Panc1 (cell line): Measurements from ENCODE around the gene GPR156. TPM values are rescaled to one million over a fixed set of nuclear protein-coding genes. Genes with fewer than 3 reads are reported as not detected.

Source experiments
- ATAC-seq: fragments of 200-7000 bp; cut with Tn5 transposase; 2 replicates; pipeline ENCODE4 v1.9.1; 2020; ENCODE audit warnings: mild to moderate bottlenecking, moderate library complexity
- Bru-seq: library from RNA; stranded (reverse); fragments of 400-500 nt; gene quantifications from one replicate; lab custom pipeline; 2021; lab: Mats Ljungman, UMichigan
- BruChase-seq, 2 experiments: library from RNA; stranded (reverse); fragments of 400-500 nt; gene quantifications; one replicate each; lab custom pipeline; 2021; lab: Mats Ljungman, UMichigan
- BruUV-seq: library from RNA; stranded (reverse); fragments of 400-500 nt; replicated peaks from 2 replicates; lab custom pipeline; 2021; lab: Mats Ljungman, UMichigan
- CTCF ChIA-PET: fragments of 300-600 bp; sonication (Branson Sonifier 250); formaldehyde crosslinking; loops from one replicate; lab custom pipeline; 2022; ENCODE audit warnings: antibody characterized with exemption; lab: Charles Lee
- POLR2A ChIA-PET: fragments of 300-600 bp; sonication (Branson Sonifier 250); formaldehyde crosslinking; loops from one replicate; lab custom pipeline; 2022; ENCODE audit warnings: antibody characterized with exemption; lab: Charles Lee
- DNase-seq: peaks from one replicate; pipeline ENCODE4 v3.0.0-alpha.2; 2010; ENCODE audit warnings: low read depth, low spot score
- H3K27ac ChIP-seq: 2 replicates; pipeline ENCODE4 v1.5.1; 2011; ENCODE audit warnings: mild to moderate bottlenecking, low read length, inconsistent platforms
- H3K27me3 ChIP-seq: fragments of 200-500 bp; sonication (Bioruptor generic); 2 replicates; pipeline ENCODE4 v1.6.0; 2014; ENCODE audit warnings: low read length, inconsistent platforms; ENCODE audit not compliant: control insufficient read depth, insufficient read depth
- H3K36me3 ChIP-seq: fragments of 200-500 bp; sonication (Bioruptor generic); 2 replicates; pipeline ENCODE4 v1.5.1; 2014; ENCODE audit warnings: inconsistent platforms, mild to moderate bottlenecking, low read length, moderate library complexity; ENCODE audit not compliant: control insufficient read depth, insufficient read depth
- H3K4me1 ChIP-seq: 2 replicates; pipeline ENCODE4 v1.5.1; 2011; ENCODE audit warnings: inconsistent platforms, mild to moderate bottlenecking, low read length, moderate library complexity; ENCODE audit not compliant: control insufficient read depth, insufficient read depth
- H3K4me3 ChIP-seq, 2 experiments: 2 replicates each; pipeline ENCODE4 v1.5.1; 2011 to 2012; ENCODE audit warnings: low read depth in 2 of 2, low read length in 2 of 2, mild to moderate bottlenecking in 2 of 2, inconsistent platforms in 1 of 2, moderate library complexity in 1 of 2
- H3K9me3 ChIP-seq: fragments of 200-500 bp; sonication (Bioruptor generic); 2 replicates; pipeline ENCODE4 v1.5.1; 2014; ENCODE audit warnings: low read depth, mild to moderate bottlenecking, inconsistent platforms, low read length, moderate library complexity; ENCODE audit not compliant: control insufficient read depth, insufficient read depth
- POLR2AphosphoS5 ChIP-seq: IDR thresholded peaks from 2 replicates; pipeline ENCODE4 v1.6.1; 2012; ENCODE audit warnings: mild to moderate bottlenecking, low read depth, low read length, moderate library complexity
- SIN3A ChIP-seq: IDR thresholded peaks from 2 replicates; pipeline ENCODE4 v1.6.1; 2012; ENCODE audit warnings: low read depth, mild to moderate bottlenecking, low read length, moderate library complexity, borderline replicate concordance; ENCODE audit not compliant: insufficient read depth
- TCF7L2 ChIP-seq: IDR thresholded peaks from 2 replicates; pipeline ENCODE4 v1.6.1; 2011; ENCODE audit warnings: mild to moderate bottlenecking, low read depth, low read length, inconsistent platforms
- in situ Hi-C: cut with HindIII; loops from 2 replicates; pipeline ENCODE4 v1.10.0; 2016; ENCODE audit warnings: low sequenced_read_pairs, low pct_unique_long_range_greater_than_20kb
- intact Hi-C: fragments of 100-400 bp; cut with micrococcal nuclease; formaldehyde crosslinking; loops from one replicate; pipeline ENCODE4 v1.10.0; 2022; ENCODE audit not compliant: unreplicated experiment
- long read RNA-seq: library from polyadenylated mRNA; unstranded; transcript quantifications from one replicate; pipeline ENCODE4 v2.0.0, GENCODE V29; 2021; ENCODE audit not compliant: unreplicated experiment
- polyA plus RNA-seq: library from polyadenylated mRNA; unstranded; fragments of >200 nt; gene quantifications from one replicate; pipeline ENCODE4 v1.2.1, GENCODE V29; 2012; ENCODE audit warnings: missing spikeins; ENCODE audit not compliant: insufficient read length
- total RNA-seq: library from RNA; stranded (reverse); gene quantifications from one replicate; pipeline ENCODE4 v1.2.1, GENCODE V29; 2021; ENCODE audit not compliant: unreplicated experiment
- TF ChIP-seq, protein P1 (sequence below): fragments of 450-650 bp; IDR thresholded peaks from 2 replicates; pipeline ENCODE4 v1.5.1; 2017; ENCODE audit warnings: mild to moderate bottlenecking
- TF ChIP-seq, protein P2 (sequence below), 2 experiments: IDR thresholded peaks; 2 replicates each; pipeline ENCODE4 v1.6.1; 2011 to 2012; ENCODE audit warnings: low read depth in 2 of 2, control low read depth in 1 of 2, low read length in 1 of 2, mild to moderate bottlenecking in 1 of 2, moderate library complexity in 1 of 2; ENCODE audit not compliant: insufficient read depth in 1 of 2

The GPR156 gene
- total RNA-seq, result 0.39 TPM
- not detected for polyA plus RNA-seq
- percentile 33 among the genes with signal in this experiment for Bru-seq, nascent RNA
- percentile 41 among the genes with signal in this experiment for BruChase-seq, experiment 1, labeled RNA remaining after a 2-hour chase
- percentile 31 among the genes with signal in this experiment for BruChase-seq, experiment 2, labeled RNA remaining after a 6-hour chase
- long read RNA-seq, result 0 reads

DNA sequence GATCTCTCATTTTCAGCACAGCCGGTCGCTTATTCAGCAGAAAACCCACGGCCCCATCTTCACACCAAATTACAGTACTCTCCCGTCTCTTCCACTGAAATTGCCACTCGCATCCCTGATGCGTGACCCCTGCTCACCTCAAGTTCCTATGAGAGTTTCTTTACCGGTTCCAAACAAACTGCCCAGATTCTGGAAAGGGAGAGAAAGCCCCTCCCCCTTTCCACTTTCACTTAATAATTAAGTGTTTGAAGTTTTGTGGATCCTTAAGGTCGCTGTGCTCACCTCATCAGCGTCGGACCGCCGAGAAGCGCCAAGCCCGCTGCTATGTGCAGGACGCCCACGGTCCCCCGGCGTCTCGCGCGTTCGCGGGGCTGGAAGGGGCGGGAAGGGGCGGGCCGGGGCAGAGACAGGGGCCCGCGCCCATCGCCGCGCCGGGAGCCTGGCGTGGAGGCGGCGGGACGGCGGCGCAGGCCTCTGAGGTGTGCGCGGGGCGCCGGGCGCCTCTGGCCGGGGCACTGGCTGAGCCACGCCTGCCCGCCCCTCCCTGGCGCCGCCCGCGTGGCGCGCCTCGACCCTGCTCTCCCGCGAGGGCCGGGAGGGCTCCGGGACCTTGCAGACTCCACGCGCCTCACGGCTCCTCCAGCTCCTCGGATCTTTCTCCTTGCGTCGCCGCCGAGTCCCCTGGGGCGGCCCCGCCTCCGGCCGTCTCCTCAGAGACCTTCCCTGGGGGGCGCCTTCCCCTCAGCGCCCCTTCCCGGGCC, at the start of gene GPR156:
GPR156 (minus strand) TSS at position 476 of the 761 bp plus-strand sequence. CDS start 41,124 bp downstream, outside the sequence.
- H3K27me3 ChIP-seq, result peaks cover 18% of the 10 kb centered on the region
- no peaks in the 10 kb centered on the region for H3K36me3 ChIP-seq
- ATAC-seq (peak; percentile 85), DNase-seq (no peak)
- H3K27ac ChIP-seq, result no peak within 1 kb of the TSS
- peaks cover 3% of the 10 kb centered on the region; the same call in 1 of the 2 replicates for H3K4me1 ChIP-seq
- intact Hi-C loops, result no loop called here
- no peaks in the 10 kb centered on the region for H3K9me3 ChIP-seq
- ChIA-PET POLR2A (no interaction called here), CTCF (no interaction called here)
- peak within 1 kb of the TSS; percentile 33 to 34 for H3K4me3 ChIP-seq
- BruUV-seq, result no TSS peak
- TF ChIP-seq POLR2AphosphoS5, result no peak
- TF ChIP-seq, protein P1, sequence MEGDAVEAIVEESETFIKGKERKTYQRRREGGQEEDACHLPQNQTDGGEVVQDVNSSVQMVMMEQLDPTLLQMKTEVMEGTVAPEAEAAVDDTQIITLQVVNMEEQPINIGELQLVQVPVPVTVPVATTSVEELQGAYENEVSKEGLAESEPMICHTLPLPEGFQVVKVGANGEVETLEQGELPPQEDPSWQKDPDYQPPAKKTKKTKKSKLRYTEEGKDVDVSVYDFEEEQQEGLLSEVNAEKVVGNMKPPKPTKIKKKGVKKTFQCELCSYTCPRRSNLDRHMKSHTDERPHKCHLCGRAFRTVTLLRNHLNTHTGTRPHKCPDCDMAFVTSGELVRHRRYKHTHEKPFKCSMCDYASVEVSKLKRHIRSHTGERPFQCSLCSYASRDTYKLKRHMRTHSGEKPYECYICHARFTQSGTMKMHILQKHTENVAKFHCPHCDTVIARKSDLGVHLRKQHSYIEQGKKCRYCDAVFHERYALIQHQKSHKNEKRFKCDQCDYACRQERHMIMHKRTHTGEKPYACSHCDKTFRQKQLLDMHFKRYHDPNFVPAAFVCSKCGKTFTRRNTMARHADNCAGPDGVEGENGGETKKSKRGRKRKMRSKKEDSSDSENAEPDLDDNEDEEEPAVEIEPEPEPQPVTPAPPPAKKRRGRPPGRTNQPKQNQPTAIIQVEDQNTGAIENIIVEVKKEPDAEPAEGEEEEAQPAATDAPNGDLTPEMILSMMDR, result no peak
- no peak for TF ChIP-seq SIN3A
- no peak for TF ChIP-seq TCF7L2
- TF ChIP-seq, protein P2, sequence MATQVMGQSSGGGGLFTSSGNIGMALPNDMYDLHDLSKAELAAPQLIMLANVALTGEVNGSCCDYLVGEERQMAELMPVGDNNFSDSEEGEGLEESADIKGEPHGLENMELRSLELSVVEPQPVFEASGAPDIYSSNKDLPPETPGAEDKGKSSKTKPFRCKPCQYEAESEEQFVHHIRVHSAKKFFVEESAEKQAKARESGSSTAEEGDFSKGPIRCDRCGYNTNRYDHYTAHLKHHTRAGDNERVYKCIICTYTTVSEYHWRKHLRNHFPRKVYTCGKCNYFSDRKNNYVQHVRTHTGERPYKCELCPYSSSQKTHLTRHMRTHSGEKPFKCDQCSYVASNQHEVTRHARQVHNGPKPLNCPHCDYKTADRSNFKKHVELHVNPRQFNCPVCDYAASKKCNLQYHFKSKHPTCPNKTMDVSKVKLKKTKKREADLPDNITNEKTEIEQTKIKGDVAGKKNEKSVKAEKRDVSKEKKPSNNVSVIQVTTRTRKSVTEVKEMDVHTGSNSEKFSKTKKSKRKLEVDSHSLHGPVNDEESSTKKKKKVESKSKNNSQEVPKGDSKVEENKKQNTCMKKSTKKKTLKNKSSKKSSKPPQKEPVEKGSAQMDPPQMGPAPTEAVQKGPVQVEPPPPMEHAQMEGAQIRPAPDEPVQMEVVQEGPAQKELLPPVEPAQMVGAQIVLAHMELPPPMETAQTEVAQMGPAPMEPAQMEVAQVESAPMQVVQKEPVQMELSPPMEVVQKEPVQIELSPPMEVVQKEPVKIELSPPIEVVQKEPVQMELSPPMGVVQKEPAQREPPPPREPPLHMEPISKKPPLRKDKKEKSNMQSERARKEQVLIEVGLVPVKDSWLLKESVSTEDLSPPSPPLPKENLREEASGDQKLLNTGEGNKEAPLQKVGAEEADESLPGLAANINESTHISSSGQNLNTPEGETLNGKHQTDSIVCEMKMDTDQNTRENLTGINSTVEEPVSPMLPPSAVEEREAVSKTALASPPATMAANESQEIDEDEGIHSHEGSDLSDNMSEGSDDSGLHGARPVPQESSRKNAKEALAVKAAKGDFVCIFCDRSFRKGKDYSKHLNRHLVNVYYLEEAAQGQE (IDR thresholded peaks at IDR 0.05; ENCODE audit: insufficient read depth in 1 of 2, low read depth in 2 of 2, low read length in 1 of 2), result no peak
- in situ Hi-C loops, result no loop called here

DNA sequence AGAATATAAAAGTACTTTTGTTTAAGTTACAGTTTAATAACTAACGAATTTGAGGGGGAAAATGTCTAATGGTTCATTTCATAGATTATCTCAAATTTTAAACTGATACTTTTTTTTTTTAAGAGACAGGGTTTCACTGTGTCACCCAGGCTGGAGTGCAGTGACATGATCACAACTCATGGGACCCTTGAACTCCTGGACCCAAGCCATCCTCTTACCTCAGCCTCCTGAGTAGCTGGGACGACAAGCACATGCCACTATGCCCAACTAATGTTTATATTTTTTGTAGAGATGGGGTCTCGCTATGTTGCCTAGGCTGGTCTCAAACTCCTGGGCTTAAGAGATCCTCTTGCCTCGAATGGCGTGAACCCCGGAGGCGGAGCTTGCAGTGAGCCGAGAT, 47.6 kb upstream of the GPR156 start:
- Histone ChIP-seq H3K9me3 (no peaks in the 10 kb centered on the region), H3K36me3 (peaks cover 31% of the 10 kb centered on the region), H3K27ac (no peak overlapping the region), H3K4me3 (no peak overlapping the region), H3K4me1 (no peaks in the 10 kb centered on the region), H3K27me3 (no peaks in the 10 kb centered on the region)
- intact Hi-C loops (no loop called here), in situ Hi-C loops (no loop called here)
- POLR2A ChIA-PET, result no interaction called here
- BruUV-seq, result no TSS peak
- ATAC-seq (no peak), DNase-seq (no peak)
- TF ChIP-seq, protein P2 (IDR thresholded peaks at IDR 0.05; ENCODE audit: insufficient read depth in 1 of 2, low read depth in 2 of 2, low read length in 1 of 2), result no peak
- TF ChIP-seq, protein P1, result no peak
- CTCF ChIA-PET, result no interaction called here
